Suprapubic skin (tissue), 3 donors: ENCODE data around the gene CASP2.

ENCODE experiments used
- EP300 ChIP-seq: sonication (generic); formaldehyde crosslinking; IDR thresholded peaks from one replicate; pipeline ENCODE4 v1.6.1; 2017; ENCODE audit warnings: antibody characterized with exemption
- TF ChIP-seq, protein P1 (sequence below), 2 donors: fragments of 200-600 bp in 1 of 2; fragments of 450-650 bp in 1 of 2; sonication (generic) in 1 of 2; IDR thresholded peaks; one replicate each; pipeline ENCODE4 v1.5.1; 2016 to 2019; ENCODE audit warnings: antibody characterized with exemption in 2 of 2, mild to moderate bottlenecking in 1 of 2, moderate library complexity in 1 of 2

DNA sequence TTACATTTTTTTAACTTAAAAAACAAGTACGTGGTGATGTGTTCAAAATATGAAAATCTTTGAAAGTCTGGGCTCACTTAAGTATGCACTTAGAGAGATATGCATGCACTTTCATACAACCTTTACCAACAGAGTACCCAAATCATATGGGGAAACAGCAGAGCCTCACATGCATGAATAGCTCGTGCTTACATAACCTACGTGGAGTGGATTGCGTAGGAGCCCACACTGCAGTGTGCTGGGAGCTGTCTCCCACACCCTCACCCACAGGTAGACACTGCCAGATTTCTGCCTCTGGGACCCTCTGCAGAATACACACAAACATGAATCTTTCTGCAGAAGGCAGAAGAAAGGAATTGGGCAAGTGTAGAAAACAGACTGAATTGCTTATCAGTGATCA lies 28.3 kb downstream of the CASP2 start:
- TF ChIP-seq EP300, result no peak
- TF ChIP-seq, protein P1, sequence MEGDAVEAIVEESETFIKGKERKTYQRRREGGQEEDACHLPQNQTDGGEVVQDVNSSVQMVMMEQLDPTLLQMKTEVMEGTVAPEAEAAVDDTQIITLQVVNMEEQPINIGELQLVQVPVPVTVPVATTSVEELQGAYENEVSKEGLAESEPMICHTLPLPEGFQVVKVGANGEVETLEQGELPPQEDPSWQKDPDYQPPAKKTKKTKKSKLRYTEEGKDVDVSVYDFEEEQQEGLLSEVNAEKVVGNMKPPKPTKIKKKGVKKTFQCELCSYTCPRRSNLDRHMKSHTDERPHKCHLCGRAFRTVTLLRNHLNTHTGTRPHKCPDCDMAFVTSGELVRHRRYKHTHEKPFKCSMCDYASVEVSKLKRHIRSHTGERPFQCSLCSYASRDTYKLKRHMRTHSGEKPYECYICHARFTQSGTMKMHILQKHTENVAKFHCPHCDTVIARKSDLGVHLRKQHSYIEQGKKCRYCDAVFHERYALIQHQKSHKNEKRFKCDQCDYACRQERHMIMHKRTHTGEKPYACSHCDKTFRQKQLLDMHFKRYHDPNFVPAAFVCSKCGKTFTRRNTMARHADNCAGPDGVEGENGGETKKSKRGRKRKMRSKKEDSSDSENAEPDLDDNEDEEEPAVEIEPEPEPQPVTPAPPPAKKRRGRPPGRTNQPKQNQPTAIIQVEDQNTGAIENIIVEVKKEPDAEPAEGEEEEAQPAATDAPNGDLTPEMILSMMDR (IDR thresholded peaks at IDR 0.05), result no peak
